ACHN (cell line): ENCODE measurements around the gene RAB10.
A peak's percentile ranks its signal among the peaks of the same experiment; 100 is the strongest.

Source experiments
- DNase-seq: peaks from one replicate; pipeline ENCODE4 v3.0.0-alpha.2; 2015
- in situ Hi-C: cut with HindIII; loops from 2 replicates; pipeline ENCODE4 v1.10.0; 2017; ENCODE audit warnings: low sequenced_read_pairs, low pct_ligation_motif_present, low pct_unique_long_range_greater_than_20kb

RAB10 gene

DNA sequence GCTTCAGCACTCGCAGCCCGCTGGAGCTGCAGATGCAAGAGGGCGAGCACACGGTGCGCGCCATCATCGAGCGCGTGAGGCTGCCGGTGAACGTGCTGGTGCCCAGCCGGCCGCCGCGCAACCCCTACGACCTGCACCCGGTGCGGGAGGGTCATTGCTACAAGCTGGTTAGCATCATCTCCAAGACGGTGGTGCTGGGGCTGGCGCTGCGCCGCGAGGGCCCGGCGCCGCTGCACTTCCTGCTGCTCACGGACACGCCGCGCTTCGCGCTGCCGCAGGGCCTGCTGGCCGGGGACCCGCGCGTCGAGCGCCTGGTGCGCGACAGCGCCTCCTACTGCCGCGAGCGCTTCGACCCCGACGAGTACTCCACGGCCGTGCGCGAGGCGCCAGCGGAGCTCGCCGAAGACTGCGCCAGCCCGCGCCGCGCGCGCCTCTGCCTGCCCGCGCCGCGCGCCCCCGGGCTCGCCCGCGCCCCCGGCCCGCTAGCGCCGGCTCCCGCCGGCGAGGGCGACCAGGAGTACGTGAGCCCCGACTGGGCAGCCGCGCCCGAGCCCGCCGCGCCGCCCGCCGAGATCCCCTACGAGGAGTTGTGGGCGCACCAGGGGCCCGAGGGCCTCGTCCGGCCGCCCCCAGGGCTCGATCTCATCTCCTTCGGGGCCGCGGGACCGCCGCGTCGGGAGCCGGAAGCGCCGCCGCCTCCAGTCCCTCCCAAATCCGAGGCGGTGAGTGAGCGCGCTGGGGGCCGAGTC is 150.8 kb downstream of the RAB10 start:
- in situ Hi-C loops = no loop called here
- DNase-seq = peak; percentile 75

DNA sequence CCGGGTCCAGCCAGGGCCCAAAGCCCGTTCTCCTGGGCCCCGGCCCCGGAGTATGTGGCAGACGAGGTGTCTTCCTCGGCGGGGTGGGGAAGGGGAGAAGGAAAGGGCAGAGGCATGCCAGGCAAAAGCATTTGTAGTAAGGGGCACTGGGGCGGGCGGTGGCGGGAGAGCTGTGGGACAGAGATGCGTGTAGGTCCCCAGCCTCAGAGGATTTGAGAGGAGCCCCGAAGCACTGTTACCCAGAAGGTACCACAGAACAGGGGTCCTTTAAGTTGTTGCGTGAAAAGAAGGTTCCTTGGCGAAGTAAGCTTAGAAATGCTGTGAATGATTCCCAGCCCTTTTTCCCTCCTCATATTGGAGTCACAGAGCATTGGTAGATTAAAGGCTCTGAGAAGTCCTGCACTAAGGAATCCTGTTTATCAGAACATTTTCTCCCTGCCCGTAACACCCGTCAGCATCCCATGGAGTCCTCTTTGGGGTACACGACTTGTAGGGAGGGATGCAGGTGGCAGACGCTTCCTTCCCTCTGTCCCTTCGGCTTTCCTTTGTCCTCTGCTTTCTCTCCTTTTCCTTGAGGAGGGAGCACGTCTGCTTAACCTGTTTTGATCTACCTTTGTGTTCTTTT is 151.5 kb downstream of the RAB10 start:
- DNase-seq = no peak
- in situ Hi-C loops = no loop called here

DNA sequence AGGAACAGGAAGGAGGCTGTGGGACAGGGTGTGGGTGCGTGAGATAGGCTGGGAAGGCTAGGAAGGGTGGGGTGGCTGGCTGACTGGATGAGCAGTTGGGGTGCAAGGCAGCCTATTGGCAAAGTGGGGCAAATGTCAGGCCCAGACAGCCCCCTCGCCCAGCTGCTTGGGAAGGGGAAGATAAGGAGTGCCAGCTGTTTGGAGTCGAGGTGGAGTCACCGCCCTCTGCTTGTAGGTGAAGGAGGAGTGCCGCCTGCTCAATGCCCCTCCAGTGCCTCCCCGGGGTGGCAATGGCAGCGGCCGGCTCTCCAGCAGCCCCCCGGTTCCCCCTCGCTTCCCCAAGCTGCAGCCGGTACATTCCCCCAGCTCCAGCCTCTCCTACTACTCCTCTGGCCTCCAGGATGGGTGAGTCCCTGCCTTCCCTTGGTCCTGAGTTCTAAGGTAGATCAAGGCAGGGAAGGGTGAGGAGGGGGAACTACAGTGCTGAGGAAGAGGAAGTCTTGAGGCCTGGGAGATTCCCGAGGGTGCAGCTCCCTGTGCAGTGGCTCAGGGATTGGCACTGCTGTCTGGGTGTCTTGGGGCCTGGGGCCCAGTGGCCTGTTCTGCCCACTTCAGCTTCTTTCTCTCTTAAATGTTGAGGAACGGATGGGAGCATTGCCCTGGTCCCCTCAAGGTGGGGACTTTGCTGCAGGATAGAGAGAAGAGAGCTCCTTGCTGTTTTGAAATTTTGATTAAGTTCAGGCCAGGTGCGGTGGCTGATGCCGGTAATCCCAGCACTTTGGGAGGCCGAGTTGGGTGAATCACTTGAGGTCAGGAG is 152.3 kb downstream of the RAB10 start:
- in situ Hi-C loops = no loop called here
- DNase-seq = no peak
